HEK293 (cell line): ENCODE results near the gene TEP1.
A peak's percentile ranks its signal among the peaks of the same experiment; 100 is the strongest.

Source experiments
- CTCF ChIA-PET: fragments of 350-600 bp; formaldehyde crosslinking; extraction: SDS; loops from one replicate; lab custom pipeline; 2021; ENCODE audit warnings: antibody characterized with exemption; lab: Yijun Ruan, JAX
- POLR2A ChIA-PET: fragments of 300-600 bp; formaldehyde crosslinking; extraction: SDS; loops from one replicate; lab custom pipeline; 2020; ENCODE audit warnings: antibody characterized with exemption, inconsistent platforms; lab: Yijun Ruan, JAX
- H3K27ac ChIP-seq: fragments of 200-500 bp; sonication (Bioruptor generic); 2 replicates; pipeline ENCODE4 v1.5.1; 2014; ENCODE audit warnings: low read depth, low read length, control low read depth, inconsistent platforms; ENCODE audit errors: extremely low read depth
- H3K36me3 ChIP-seq, 2 experiments: fragments of 200-500 bp in 1 of 2; sonication (Bioruptor generic) in 1 of 2; 1 replicate in 1 of 2; 2 replicates in 1 of 2; pipeline ENCODE4 v1.5.1; 2014 to 2017; ENCODE audit warnings: inconsistent platforms in 2 of 2, low read length in 2 of 2; ENCODE audit not compliant: control insufficient read depth in 2 of 2, insufficient read depth in 1 of 2
- H3K4me1 ChIP-seq: fragments of 200-500 bp; sonication (Bioruptor generic); 2 replicates; pipeline ENCODE4 v1.5.1; 2014; ENCODE audit warnings: mild to moderate bottlenecking, low read length, inconsistent platforms; ENCODE audit not compliant: control insufficient read depth, insufficient read depth
- H3K4me3 ChIP-seq: 2 replicates; pipeline ENCODE4 v1.5.1; 2011; ENCODE audit warnings: low read depth, mild to moderate bottlenecking, control low read depth, low read length, moderate library complexity
- H3K9me3 ChIP-seq: fragments of 200-500 bp; sonication (Bioruptor generic); 2 replicates; pipeline ENCODE4 v1.5.1; 2014; ENCODE audit warnings: low read depth, low read length, inconsistent platforms; ENCODE audit not compliant: control insufficient read depth, insufficient read depth
- GLIS1 ChIP-seq: fragments of 450-650 bp; formaldehyde crosslinking; IDR thresholded peaks from 2 replicates; pipeline ENCODE4 v1.5.1; 2016; ENCODE audit warnings: missing biosample characterization, missing genetic modification characterization
- KLF10 ChIP-seq: fragments of 450-650 bp; IDR thresholded peaks from 2 replicates; pipeline ENCODE4 v1.5.1; 2018; ENCODE audit warnings: missing biosample characterization, mild to moderate bottlenecking, missing genetic modification characterization
- KLF8 ChIP-seq: fragments of 450-650 bp; formaldehyde crosslinking; IDR thresholded peaks from 2 replicates; pipeline ENCODE4 v1.5.1; 2016; ENCODE audit warnings: missing biosample characterization, missing genetic modification characterization
- SP2 ChIP-seq: fragments of 450-650 bp; formaldehyde crosslinking; IDR thresholded peaks from 2 replicates; pipeline ENCODE4 v1.5.1; 2016; ENCODE audit warnings: missing biosample characterization, missing genetic modification characterization
- ZBTB21 ChIP-seq: fragments of 450-650 bp; formaldehyde crosslinking; IDR thresholded peaks from 2 replicates; pipeline ENCODE4 v1.5.1; 2017; ENCODE audit warnings: missing biosample characterization, missing genetic modification characterization
- ZEB2 ChIP-seq: fragments of 450-650 bp; formaldehyde crosslinking; IDR thresholded peaks from 2 replicates; pipeline ENCODE4 v1.5.1; 2016; ENCODE audit warnings: missing biosample characterization, missing genetic modification characterization
- ZNF211 ChIP-seq: fragments of 450-650 bp; formaldehyde crosslinking; IDR thresholded peaks from 2 replicates; pipeline ENCODE4 v1.5.1; 2016; ENCODE audit warnings: low read depth, missing biosample characterization, missing genetic modification characterization
- ZNF341 ChIP-seq: fragments of 450-650 bp; formaldehyde crosslinking; IDR thresholded peaks from 2 replicates; pipeline ENCODE4; 2016; ENCODE audit warnings: low read depth, missing biosample characterization, missing genetic modification characterization
- ZNF350 ChIP-seq: fragments of 450-650 bp; formaldehyde crosslinking; IDR thresholded peaks from 2 replicates; pipeline ENCODE4 v1.5.0; 2017; ENCODE audit warnings: missing biosample characterization, mild to moderate bottlenecking, missing genetic modification characterization
- ZNF394 ChIP-seq: fragments of 450-650 bp; formaldehyde crosslinking; IDR thresholded peaks from 2 replicates; pipeline ENCODE4 v1.5.1; 2016; ENCODE audit warnings: missing biosample characterization, missing genetic modification characterization, mild to moderate bottlenecking, moderate library complexity, borderline replicate concordance
- ZNF404 ChIP-seq: fragments of 450-650 bp; formaldehyde crosslinking; IDR thresholded peaks from 2 replicates; pipeline ENCODE4 v1.5.1; 2017; ENCODE audit warnings: missing biosample characterization, missing genetic modification characterization
- ZNF501 ChIP-seq: fragments of 450-650 bp; formaldehyde crosslinking; IDR thresholded peaks from 2 replicates; pipeline ENCODE4 v1.5.1; 2016; ENCODE audit warnings: missing biosample characterization, missing genetic modification characterization
- ZNF600 ChIP-seq: fragments of 450-650 bp; formaldehyde crosslinking; IDR thresholded peaks from 2 replicates; pipeline ENCODE4 v1.5.1; 2016; ENCODE audit warnings: missing biosample characterization, missing genetic modification characterization
- ZNF610 ChIP-seq: fragments of 450-650 bp; formaldehyde crosslinking; IDR thresholded peaks from 2 replicates; pipeline ENCODE4 v1.5.1; 2016; ENCODE audit warnings: missing biosample characterization, missing genetic modification characterization, borderline replicate concordance
- ZSCAN23 ChIP-seq: fragments of 450-650 bp; formaldehyde crosslinking; IDR thresholded peaks from 2 replicates; pipeline ENCODE4 v1.5.1; 2016; ENCODE audit warnings: missing biosample characterization, missing genetic modification characterization
- TF ChIP-seq, protein P1 (sequence below): fragments of 450-650 bp; formaldehyde crosslinking; IDR thresholded peaks from 2 replicates; pipeline ENCODE4 v1.5.1; 2017; ENCODE audit warnings: missing biosample characterization, missing genetic modification characterization
- TF ChIP-seq, protein P2 (sequence below): fragments of 450-650 bp; formaldehyde crosslinking; IDR thresholded peaks from 2 replicates; pipeline ENCODE4 v1.5.1; 2016; ENCODE audit warnings: missing biosample characterization, missing genetic modification characterization
- TF ChIP-seq, protein P3 (sequence below): fragments of 450-650 bp; formaldehyde crosslinking; IDR thresholded peaks from 2 replicates; pipeline ENCODE4 v1.5.1; 2016; ENCODE audit warnings: missing biosample characterization, missing genetic modification characterization
- TF ChIP-seq, protein P4 (sequence below): fragments of 450-650 bp; formaldehyde crosslinking; IDR thresholded peaks from 2 replicates; pipeline ENCODE4 v1.5.1; 2016; ENCODE audit warnings: missing biosample characterization, missing genetic modification characterization
- TF ChIP-seq, protein P5 (sequence below): fragments of 450-650 bp; formaldehyde crosslinking; IDR thresholded peaks from 2 replicates; pipeline ENCODE4 v1.5.1; 2016; ENCODE audit warnings: missing biosample characterization, missing genetic modification characterization
- TF ChIP-seq, protein P6 (sequence below): fragments of 450-650 bp; formaldehyde crosslinking; IDR thresholded peaks from 2 replicates; pipeline ENCODE4 v1.5.1; 2016; ENCODE audit warnings: missing biosample characterization, missing genetic modification characterization
- TF ChIP-seq, protein P7 (sequence below): fragments of 450-650 bp; formaldehyde crosslinking; conservative IDR thresholded peaks from 2 replicates; pipeline ENCODE4 v1.5.1; 2016; ENCODE audit warnings: low read depth, missing biosample characterization, missing genetic modification characterization
- TF ChIP-seq, protein P8 (sequence below): fragments of 450-650 bp; formaldehyde crosslinking; IDR thresholded peaks from 2 replicates; pipeline ENCODE4 v1.5.1; 2016; ENCODE audit warnings: missing biosample characterization, missing genetic modification characterization

The TEP1 gene

DNA sequence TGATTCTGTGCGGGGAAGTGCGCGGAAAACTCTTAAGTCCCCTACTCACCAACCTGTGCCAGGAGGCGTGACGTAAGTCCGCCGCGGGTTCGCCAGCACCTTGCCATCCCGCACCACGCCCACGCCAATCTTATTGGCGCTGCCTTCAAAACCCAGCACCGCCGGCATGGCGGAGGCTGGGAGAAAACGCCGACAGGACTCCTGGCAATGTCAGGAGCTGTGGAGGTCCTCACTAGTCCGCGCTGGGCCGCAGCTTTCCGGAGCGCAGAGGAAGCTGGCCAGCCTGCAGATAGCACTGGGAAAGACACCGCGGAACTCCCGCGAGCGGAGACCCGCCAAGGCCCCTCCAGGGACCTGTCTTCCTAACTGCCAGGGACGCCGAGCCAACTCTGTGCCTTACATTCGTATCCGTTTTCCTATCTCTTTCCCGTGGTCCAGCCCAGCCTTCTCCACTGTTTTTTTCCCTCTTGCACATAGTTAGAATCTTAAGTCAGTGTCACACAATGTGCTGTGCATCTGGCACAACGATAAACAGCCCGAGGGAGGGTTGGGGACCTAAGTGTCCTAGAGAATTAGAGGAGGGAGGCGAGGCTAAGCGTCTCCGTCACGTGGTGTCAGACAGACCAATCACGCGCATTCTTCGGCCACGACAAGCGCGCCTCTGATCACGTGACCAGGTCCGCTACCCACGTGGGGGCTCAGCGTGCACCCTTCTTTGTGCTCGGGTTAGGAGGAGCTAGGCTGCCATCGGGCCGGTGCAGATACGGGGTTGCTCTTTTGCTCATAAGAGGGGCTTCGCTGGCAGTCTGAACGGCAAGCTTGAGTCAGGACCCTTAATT lies 41.4 kb upstream of the TEP1 start, which contains the start of the genes APEX1 and OSGEP:
TSS of gene APEX1 (plus strand) at position 711 of the 839 bp plus-strand sequence. CDS start 420 bp downstream, outside the sequence.
TSS of gene OSGEP (minus strand) at position 297 of the 839 bp plus-strand sequence. CDS start at position 168, 129 bp downstream.
- CTCF ChIA-PET: interaction anchor here (0.6 to 1.3 kb wide), 9 partner anchors 10 to 534 kb away, joined by 3 to 4 read pairs (median 3); no protein-coding TSS in a partner anchor
- Histone ChIP-seq H3K9me3 (no peaks in the 10 kb centered on the region), H3K4me3 (peak within 1 kb of the TSS; percentile 91), H3K4me1 (no peaks in the 10 kb centered on the region; the same call in none of the 2 replicates), H3K36me3 (peaks cover 46 to 71% of the 10 kb centered on the region in 2 experiments), H3K27ac (peak within 1 kb of the TSS; percentile 87)
- POLR2A ChIA-PET: interaction anchor here (0.6 to 3.0 kb wide), 17 partner anchors 13 to 230 kb away, joined by 3 to 51 read pairs (median 3); partner anchors contain the start of genes CCNB1IP1, KLHL33, PARP2 and PNP
- TF ChIP-seq, protein P1, sequence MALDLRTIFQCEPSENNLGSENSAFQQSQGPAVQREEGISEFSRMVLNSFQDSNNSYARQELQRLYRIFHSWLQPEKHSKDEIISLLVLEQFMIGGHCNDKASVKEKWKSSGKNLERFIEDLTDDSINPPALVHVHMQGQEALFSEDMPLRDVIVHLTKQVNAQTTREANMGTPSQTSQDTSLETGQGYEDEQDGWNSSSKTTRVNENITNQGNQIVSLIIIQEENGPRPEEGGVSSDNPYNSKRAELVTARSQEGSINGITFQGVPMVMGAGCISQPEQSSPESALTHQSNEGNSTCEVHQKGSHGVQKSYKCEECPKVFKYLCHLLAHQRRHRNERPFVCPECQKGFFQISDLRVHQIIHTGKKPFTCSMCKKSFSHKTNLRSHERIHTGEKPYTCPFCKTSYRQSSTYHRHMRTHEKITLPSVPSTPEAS (tag by site-specific recombination): no peak
- TF ChIP-seq KLF10 (tag by site-specific recombination): peak; percentile 67; the same call in 1 of the 2 replicates
- TF ChIP-seq, protein P2, sequence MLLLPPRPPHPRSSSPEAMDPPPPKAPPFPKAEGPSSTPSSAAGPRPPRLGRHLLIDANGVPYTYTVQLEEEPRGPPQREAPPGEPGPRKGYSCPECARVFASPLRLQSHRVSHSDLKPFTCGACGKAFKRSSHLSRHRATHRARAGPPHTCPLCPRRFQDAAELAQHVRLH: peak; percentile 62; the same call in 1 of the 2 replicates
- TF ChIP-seq ZBTB21 (tag by site-specific recombination): peak; percentile 55; the same call in 1 of the 2 replicates
- peak; percentile 14; the same call in 1 of the 2 replicates for TF ChIP-seq ZSCAN23 (tag by site-specific recombination)
- TF ChIP-seq GLIS1 (tag by site-specific recombination): peak; percentile 52; the same call in 1 of the 2 replicates
- TF ChIP-seq, protein P3, sequence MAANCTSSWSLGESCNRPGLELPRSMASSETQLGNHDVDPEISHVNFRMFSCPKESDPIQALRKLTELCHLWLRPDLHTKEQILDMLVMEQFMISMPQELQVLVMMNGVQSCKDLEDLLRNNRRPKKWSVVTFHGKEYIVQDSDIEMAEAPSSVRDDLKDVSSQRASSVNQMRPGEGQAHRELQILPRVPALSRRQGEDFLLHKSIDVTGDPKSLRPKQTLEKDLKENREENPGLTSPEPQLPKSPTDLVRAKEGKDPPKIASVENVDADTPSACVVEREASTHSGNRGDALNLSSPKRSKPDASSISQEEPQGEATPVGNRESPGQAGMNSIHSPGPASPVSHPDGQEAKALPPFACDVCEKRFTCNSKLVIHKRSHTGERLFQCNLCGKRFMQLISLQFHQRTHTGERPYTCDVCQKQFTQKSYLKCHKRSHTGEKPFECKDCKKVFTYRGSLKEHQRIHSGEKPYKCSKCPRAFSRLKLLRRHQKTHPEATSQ (tag by site-specific recombination): no peak
- TF ChIP-seq ZNF404 (tag by site-specific recombination): no peak
- TF ChIP-seq, protein P4, sequence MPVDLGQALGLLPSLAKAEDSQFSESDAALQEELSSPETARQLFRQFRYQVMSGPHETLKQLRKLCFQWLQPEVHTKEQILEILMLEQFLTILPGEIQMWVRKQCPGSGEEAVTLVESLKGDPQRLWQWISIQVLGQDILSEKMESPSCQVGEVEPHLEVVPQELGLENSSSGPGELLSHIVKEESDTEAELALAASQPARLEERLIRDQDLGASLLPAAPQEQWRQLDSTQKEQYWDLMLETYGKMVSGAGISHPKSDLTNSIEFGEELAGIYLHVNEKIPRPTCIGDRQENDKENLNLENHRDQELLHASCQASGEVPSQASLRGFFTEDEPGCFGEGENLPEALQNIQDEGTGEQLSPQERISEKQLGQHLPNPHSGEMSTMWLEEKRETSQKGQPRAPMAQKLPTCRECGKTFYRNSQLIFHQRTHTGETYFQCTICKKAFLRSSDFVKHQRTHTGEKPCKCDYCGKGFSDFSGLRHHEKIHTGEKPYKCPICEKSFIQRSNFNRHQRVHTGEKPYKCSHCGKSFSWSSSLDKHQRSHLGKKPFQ (tag by site-specific recombination): 0 out of 2 replicates have a peak, but pooled peaks have one; percentile 11
- TF ChIP-seq SP2: peak; percentile 75; the same call in 1 of the 2 replicates
- TF ChIP-seq KLF8 (tag by site-specific recombination): peak; percentile 6
- TF ChIP-seq, protein P5, sequence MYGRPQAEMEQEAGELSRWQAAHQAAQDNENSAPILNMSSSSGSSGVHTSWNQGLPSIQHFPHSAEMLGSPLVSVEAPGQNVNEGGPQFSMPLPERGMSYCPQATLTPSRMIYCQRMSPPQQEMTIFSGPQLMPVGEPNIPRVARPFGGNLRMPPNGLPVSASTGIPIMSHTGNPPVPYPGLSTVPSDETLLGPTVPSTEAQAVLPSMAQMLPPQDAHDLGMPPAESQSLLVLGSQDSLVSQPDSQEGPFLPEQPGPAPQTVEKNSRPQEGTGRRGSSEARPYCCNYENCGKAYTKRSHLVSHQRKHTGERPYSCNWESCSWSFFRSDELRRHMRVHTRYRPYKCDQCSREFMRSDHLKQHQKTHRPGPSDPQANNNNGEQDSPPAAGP (tag by site-specific recombination): peak; percentile 82; the same call in 1 of the 2 replicates
- TF ChIP-seq ZNF394: peak; percentile 50; the same call in 1 of the 2 replicates
- TF ChIP-seq ZNF610 (tag by site-specific recombination): peak; percentile 52; the same call in 1 of the 2 replicates
- no peak for TF ChIP-seq ZNF211
- peak; percentile 68 for TF ChIP-seq ZNF501
- TF ChIP-seq, protein P6, sequence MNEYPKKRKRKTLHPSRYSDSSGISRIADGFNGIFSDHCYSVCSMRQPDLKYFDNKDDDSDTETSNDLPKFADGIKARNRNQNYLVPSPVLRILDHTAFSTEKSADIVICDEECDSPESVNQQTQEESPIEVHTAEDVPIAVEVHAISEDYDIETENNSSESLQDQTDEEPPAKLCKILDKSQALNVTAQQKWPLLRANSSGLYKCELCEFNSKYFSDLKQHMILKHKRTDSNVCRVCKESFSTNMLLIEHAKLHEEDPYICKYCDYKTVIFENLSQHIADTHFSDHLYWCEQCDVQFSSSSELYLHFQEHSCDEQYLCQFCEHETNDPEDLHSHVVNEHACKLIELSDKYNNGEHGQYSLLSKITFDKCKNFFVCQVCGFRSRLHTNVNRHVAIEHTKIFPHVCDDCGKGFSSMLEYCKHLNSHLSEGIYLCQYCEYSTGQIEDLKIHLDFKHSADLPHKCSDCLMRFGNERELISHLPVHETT: peak; percentile 71
- TF ChIP-seq ZNF600 (tag by site-specific recombination): peak; percentile 89
- TF ChIP-seq, protein P7, sequence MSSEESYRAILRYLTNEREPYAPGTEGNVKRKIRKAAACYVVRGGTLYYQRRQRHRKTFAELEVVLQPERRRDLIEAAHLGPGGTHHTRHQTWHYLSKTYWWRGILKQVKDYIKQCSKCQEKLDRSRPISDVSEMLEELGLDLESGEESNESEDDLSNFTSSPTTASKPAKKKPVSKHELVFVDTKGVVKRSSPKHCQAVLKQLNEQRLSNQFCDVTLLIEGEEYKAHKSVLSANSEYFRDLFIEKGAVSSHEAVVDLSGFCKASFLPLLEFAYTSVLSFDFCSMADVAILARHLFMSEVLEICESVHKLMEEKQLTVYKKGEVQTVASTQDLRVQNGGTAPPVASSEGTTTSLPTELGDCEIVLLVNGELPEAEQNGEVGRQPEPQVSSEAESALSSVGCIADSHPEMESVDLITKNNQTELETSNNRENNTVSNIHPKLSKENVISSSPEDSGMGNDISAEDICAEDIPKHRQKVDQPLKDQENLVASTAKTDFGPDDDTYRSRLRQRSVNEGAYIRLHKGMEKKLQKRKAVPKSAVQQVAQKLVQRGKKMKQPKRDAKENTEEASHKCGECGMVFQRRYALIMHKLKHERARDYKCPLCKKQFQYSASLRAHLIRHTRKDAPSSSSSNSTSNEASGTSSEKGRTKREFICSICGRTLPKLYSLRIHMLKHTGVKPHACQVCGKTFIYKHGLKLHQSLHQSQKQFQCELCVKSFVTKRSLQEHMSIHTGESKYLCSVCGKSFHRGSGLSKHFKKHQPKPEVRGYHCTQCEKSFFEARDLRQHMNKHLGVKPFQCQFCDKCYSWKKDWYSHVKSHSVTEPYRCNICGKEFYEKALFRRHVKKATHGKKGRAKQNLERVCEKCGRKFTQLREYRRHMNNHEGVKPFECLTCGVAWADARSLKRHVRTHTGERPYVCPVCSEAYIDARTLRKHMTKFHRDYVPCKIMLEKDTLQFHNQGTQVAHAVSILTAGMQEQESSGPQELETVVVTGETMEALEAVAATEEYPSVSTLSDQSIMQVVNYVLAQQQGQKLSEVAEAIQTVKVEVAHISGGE: peak; percentile 98
- TF ChIP-seq ZEB2 (tag by site-specific recombination): peak; percentile 61; the same call in 1 of the 2 replicates
- peak; percentile 91 for TF ChIP-seq ZNF341 (tag by site-specific recombination)
- no peak for TF ChIP-seq ZNF350
- TF ChIP-seq, protein P8, sequence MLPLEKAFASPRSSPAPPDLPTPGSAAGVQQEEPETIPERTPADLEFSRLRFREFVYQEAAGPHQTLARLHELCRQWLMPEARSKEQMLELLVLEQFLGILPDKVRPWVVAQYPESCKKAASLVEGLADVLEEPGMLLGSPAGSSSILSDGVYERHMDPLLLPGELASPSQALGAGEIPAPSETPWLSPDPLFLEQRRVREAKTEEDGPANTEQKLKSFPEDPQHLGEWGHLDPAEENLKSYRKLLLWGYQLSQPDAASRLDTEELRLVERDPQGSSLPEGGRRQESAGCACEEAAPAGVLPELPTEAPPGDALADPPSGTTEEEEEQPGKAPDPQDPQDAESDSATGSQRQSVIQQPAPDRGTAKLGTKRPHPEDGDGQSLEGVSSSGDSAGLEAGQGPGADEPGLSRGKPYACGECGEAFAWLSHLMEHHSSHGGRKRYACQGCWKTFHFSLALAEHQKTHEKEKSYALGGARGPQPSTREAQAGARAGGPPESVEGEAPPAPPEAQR (tag by site-specific recombination): 0 out of 2 replicates have a peak, but pooled peaks have one; percentile 42
